HL-60/S4 (cell line): Measurements from ENCODE around the gene SLC39A1.
"Not testable (repeated sequence)": the region's sequence is repeated elsewhere in the genome, so short reads cannot be mapped to it uniquely, and the experiment has no call there.

Source experiments
- in situ Hi-C: fragments of 300-500 bp; cut with MboI; formaldehyde crosslinking; loops from 2 replicates; pipeline ENCODE4 v1.14.3; 2022; ENCODE audit warnings: low sequenced_read_pairs

The SLC39A1 gene

DNA sequence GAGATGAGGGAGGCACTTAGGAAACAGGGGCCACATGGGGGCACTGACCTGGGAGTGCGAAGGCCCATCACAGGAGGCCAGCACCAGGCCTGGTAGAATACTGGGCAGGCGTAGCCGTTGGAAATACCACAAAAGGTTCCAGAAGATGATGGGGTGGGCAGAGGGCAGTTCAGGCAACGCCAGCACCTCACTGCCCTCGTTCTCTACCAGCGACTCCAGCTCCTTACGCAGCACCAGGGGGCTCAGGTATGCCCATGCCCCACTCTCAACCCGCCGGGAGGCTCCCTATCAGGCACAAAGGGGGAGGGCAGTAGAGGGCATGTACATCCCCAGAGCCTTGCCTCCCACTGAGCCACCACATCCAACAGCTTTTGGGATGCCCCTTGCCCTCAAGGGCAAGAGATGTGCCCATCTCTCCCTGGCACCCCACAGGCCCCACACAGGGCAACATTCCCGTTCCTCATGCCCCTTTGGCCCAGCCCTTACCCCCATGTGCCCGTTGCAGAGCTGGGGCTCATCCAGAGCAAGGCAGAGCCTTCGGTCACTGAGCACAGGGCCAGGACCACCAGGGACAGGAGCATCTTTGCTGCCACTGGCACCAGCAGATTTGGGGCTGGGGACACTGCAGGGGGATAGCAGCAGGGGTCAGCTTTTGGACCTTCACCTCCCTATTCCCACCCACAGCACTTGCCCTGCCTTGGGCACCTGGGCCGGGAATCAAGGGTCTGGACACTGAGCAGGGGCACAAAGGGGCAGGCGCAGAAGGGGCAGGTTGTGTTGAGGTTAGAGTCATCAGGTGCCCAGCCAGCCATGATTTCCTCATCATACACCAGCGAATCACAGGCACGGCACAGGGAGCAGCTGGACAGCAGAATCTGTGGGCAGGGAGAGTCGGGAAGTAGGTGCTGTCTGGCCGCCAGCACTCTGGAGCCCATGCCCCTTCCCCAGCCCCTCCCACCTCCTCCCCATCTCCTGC, 30.9 kb downstream of the SLC39A1 start:
- in situ Hi-C loops = no loop called here

DNA sequence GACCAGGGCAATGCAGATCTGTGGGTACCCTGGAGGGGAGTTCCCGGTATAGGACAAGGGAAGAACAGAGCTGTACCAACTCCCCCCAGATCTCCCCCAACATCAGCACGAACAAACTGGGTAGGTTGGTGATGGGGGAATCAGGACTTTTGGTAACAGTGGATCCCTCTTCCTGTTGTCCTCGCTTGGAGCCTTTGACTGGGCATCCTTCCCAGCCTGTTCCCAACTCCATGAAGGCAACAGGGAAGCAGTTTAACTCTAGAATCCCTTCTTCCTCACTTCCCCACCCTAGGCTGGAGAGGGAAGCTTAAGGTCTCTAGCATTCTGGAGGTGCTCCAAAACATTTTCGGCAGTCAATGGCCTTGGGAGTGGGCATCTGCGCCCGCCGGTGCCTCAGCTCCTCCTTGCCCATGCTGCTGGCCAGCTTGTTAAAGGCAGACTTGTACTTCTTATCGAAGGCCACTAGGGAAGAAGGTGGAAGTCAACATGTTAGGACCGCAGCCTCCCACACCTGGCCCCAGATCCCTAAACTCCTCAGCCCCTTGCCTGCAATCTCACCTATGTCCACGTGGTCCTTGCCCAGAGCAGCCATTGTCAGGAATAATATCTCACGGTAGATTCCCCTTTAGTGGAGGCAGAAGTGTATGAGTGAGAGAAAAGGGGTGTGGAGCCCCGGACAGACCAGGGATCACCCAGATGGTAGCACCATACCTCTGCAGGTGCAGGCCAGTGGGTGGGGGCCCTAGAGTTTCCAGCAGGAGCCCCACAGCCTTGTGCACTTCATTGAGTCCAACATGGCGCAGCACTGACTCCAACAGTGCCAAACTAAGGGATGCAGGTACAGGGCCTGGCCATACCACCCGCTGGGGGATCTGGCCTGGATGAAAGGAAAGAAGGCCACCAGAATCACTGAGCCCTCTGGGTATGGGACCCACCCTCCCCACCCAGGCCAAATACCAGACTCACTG, 33.1 kb downstream of the SLC39A1 start:
- in situ Hi-C loops = no loop called here

DNA sequence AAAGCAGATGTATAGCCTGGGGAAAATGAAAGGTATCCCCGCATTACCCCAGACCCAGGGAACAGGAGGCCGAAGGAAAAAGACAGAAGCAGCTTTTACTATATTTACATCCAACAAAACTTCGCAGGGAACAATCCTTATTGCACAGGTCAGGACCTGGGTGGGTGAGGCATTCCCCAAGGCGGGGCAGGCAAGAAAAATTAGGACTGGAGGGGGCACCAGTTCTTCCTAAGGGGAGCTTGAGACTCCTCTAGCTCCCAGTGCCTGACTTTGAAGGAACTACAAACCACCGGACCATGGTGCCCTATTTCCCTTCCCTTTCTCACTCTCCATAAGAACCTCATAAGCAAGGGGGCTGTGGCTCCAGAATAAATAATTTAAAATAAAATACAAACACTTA, 33.9 kb downstream of the SLC39A1 start:
- in situ Hi-C loops = no loop called here

DNA sequence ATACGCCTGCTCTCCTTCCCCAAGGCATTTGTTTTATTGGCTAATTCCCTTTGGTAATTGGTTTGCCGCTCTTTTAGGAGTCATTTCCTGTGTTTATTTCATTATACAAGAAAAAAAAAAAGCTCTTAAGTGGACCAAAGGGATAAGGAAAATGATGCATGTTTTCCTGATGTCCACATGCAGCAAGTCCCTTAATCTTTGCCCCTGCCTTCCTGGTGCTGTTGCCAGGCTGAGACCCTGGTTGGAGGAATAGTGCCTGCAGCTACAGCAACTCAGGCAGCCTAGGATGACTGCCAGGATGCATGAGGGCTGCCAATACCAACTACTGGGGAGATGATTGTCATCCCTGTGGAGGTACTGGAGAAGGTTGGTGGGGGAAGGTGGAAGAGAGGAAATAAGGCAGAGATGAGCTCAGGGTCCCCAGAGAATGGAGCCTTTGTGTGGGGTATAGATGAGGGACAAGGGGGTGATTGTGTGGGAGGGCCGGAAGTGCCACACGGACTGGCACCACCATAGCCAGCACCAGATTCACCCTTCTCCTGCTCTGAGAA, 34.5 kb downstream of the SLC39A1 start:
- in situ Hi-C loops = no loop called here

DNA sequence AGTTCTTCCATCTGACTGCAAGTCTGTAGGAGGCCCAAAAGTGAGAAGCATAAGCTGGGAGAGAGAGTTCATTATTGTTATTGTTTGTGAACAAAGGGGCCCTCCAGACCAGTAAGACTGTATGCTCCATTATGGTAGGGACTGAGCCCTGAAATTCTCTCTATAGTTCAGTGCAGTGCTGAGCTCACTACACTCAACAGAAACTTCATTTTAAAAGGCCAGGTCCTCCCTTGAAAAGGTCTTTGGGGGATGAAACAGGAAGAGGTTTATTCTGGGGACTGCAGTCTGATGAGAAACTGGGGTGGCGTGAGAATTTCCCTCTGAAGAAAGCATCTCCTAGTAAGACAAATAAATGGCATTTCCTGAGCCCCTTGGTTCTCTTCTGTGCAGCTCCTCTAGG, 35.1 kb downstream of the SLC39A1 start:
- in situ Hi-C loops = no loop called here

DNA sequence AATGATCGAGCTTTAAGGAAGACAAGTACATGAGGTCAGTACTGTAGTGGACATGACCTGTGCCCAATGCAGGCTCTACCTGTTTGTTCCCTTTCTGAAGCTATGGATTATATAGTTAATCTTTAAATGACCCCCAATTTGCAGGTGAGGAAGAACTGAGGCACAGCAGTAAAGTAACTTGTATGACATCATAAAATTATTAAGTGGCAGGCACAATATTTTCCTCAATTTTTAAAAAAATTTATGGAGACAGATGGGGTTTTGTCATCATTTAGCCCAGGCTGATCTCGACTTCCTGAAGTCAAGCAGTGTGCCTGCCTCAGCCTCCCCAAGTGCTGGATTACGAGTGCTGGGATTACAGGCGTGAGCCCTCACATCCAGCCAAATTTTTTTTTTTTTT, 36.9 kb downstream of the SLC39A1 start:
- in situ Hi-C loops = no loop called here

DNA sequence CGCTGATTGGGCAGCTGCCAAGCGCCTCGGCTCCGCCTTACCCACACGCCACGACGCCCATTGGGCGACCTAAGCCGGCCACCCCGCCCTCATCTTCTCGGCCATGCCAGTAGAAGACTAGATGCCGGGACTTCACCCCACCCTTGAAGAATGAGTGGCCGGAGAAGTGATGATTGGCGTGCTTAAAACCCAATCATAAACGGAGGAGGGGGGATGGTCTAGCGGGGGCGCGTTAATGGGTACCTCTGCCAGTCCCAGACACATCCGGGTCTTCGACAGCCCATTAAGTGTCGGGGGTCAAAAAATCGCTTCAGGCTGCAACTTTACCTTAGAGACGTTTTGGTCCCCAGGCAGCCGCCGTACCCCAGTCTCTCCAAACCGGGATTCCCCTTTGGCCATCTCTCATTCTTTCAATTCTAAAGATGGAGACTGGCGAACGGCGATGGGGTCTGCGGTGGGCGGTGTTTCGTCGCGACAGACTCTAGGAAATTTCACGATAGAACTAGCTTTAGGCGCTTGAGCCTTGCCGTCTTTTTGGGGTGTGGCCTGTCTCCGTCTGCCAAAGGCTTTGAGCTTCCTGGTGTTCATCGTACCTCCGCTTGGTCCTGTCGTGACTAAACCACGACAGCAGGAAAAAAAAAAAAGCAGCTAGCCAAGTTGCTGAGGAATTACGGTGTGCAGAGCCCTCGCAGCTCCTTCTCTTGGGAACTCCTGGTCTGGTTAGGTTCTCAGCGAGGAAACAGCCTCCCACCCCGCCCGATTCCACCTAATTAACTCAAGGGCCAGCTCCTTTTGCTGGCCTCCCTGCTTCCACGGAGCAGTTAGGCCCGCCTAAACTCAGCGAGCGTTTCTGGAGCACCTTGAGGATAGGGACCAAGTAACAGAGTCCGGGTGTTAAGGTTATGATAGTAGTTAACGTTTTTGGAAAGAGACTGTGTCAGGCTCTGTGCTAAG, 40.1 kb downstream of the SLC39A1 start, which contains the start of gene GATAD2B:
GATAD2B (minus strand) TSS at position 1 of the 954 bp plus-strand sequence. CDS start 94,625 bp downstream, outside the sequence.
- in situ Hi-C loops = no loop called here

DNA sequence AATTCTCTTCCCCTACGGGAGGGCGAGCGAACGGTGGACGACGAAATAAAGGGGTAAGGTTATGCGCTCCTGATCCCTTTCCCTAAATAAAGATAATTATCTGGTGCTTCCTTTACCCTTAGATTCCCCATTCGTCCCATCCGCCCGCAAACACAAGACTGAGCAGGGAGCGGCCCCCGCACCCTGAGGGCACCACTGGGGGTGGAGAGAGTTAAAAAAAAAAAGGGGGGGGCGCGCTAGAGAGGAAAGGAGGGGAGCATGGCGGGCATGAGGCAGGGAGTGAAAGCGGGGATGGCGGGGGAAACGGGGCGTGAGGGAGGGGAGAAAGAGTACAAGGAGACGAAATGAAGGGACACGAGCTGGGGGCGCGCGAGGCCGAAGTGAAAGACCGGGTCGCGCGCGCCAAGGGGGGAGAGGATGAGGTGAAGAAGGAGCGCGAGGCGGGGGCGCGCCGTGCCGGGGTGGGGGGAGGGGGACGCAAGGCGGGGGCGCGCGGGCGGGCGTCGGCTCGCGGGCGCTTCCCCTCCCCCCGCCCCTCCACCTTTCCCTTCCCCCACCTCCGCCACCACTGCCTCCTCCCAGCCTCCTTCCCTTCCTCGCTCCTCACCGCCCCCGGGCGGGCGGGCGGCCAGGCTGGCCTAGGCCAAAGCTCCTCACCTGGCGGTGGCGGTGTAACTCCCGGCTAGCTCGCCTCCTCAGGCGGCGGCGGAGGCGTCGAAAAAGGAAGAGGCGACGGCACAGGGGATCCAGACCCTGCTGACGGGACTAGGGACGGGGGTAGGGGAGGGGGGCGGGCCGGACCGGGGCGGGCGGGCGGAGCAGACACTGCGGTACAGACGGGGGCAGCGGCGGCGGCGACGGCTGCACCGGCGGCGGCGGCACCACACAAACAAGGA, 41.0 kb downstream of the SLC39A1 start:
- in situ Hi-C loops = no loop called here

DNA sequence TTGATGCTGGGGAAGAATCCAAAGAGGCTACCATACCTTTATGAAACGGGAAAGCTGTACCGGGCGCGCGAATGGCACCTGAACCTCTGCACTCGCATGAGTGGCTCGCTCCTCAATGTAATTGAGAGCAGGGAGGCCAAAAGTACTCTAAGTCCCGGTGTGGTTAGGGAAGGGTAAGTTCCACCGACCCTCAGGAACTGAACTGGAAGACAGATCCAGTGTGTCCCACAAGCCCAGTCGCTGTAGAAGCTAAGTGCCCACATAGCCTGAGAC, 41.6 kb downstream of the SLC39A1 start:
- in situ Hi-C loops = no loop called here

DNA sequence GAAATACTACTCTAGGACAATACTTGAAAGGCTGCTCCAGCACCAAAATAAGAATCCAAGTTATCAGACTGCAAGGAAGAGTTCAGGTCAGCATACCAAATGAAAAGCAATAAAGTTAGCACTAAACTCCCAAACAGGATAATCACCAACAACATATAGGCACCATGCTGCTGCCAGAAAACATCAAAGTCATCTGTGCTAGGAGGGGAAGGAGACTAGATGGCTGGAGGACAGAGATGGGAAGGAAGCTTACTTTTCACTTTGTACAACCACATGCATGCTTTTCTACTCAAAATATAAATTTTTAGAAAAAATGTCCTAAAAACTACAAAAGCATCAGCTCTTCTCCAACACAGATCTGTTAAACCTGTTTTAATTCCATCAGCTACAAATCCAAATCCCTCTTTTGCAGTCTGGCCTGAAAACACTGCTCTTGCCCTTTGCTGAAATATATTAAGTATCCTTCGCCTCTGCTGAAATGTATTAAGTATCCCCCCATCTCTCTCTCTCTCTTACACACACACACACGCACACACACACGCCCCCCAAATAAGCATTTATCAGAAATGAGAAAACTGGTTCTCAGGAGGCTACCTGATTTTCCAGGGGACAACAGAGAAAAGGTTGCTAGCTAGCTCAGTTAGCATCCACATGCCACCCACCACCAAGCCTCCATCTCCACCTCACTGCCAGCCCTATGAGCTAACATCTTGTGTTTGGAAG, 42.1 kb downstream of the SLC39A1 start:
- in situ Hi-C loops = no loop called here

DNA sequence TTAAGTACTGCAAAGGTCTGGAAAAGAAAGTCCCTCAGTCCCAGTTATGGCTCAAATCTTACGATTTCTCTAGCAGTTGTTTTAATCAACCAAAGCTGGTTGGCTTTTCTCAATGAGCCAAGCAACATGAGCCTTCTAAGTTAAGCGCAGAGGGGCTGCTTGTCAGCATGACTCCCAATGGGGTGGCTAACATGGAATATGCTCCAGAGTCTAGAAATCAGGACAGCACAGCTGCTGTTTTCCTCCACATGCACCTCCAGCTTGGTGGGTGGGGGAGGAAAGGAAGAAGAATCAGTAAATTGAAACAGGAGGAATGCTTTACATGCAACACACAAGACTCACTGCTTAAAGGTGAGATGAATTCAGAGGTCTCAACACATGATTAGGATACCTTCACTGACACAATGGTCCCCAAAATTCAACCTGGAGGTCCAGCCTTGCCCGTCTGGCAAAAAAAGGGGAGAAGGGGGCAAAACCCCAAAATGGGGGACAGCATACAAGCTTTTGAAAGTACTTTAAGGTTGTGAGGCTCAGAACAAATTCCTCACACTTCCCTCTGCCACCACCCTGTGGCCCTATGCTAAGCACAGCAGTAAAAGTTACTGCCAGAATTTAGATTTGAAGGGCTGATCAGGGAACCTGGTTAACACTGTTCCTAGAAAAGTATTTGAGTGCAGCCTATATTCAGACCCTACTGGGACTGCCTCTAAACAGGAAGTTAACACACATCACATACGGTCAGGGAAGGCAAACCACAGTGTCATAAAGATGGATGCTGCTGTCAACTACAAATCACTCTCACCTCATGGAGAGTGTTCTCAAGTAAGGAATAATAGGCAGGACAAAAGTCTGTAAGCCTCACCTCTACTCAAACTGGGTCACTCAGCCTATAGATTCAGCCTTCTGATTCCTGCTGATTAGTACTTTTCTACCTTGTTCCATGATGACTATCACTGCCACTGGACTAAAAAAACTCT, 43.2 kb downstream of the SLC39A1 start:
- in situ Hi-C loops = no loop called here

DNA sequence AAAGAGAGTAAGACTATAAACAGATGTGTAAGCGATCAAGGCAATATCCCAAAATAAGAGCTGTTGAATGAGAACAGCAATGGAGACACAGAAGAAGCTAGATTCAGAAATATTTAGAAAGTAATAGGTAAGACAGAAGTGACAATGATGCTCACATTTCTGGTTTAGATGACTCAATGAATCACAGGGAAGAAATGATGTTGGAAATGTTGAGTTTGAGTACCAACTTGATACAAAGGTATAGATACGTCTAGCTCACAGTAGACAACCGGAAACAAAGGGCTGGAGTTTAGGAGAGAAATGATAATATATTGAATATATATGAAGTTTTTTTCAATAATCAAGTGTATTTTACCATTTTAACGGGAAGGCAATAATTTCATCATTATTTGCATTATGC, 47.0 kb downstream of the SLC39A1 start:
- in situ Hi-C loops = no loop called here

DNA sequence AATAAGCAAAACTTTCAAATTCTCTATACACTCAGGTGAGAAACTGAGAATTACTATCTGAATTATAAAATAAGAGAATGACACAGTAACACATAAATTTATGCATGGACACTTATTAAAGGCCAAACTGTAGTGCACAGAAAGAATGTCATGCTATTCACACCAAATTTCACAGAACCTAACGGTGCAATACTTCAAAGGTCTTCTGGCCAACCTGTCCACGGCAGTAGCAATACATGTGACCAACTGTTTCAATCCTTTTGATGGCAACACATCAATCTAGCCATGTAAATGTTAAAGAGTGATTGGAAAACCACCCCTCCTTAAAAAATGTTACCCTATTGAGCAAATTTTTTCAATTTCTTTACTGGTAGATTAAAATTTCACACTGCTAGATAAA, 51.0 kb downstream of the SLC39A1 start:
- in situ Hi-C loops = no loop called here

DNA sequence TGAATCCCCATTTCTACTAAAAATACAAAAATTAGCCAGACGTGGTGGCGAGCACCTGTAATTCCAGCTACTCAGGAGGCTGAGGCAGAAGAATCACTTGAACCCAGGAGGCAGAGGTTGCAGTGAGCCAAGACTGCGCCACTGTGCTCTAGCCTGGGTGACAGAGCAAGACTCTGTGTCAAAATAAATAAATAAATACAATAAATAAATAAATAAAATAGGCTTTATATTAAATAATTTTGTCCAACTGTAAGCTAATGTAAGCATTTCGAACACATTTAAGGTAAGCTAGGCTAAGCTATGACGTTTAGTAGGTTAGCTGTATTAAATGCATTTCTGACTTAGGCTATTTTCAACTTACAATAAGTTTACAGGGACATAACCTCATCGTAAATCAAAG, 52.8 kb downstream of the SLC39A1 start:
- in situ Hi-C loops = not testable (repeated sequence)
